K562 (cell line): Measurements from ENCODE around the gene CCDC117. TPM values are rescaled to one million over a fixed set of nuclear protein-coding genes. Genes with fewer than 3 reads are reported as not detected.

Source experiments
- CREB1 ChIP-seq, 2 experiments: sonication (generic) in 1 of 2; formaldehyde crosslinking in 1 of 2; IDR thresholded peaks; 2 replicates each; pipeline versions ENCODE4 v1.6.1 to v1.8.0; 2012 to 2022; ENCODE audit warnings: inconsistent platforms in 1 of 2, mild to moderate bottlenecking in 1 of 2, missing genetic modification reagents in 1 of 2, moderate library complexity in 1 of 2
- CTCF ChIP-seq, 3 experiments: IDR thresholded peaks in 2 of 3; conservative IDR thresholded peaks in 1 of 3; 2 replicates each; pipeline ENCODE4 v1.5.1; 2011 to 2012; ENCODE audit warnings: low read length in 3 of 3, mild to moderate bottlenecking in 3 of 3, control low read depth in 2 of 3, improper control_type of control experiment in 1 of 3, inconsistent platforms in 1 of 3, low read depth in 1 of 3, mixed read lengths in 1 of 3, moderate library complexity in 1 of 3; ENCODE audit not compliant: insufficient read depth in 2 of 3
- ETV1 ChIP-seq: fragments of 450-650 bp; conservative IDR thresholded peaks from 2 replicates; pipeline ENCODE4 v1.6.1; 2016; ENCODE audit warnings: missing genetic modification characterization, control low read depth, low read depth, missing compliant biosample characterization
- GMEB1 ChIP-seq: fragments of 250-450 bp; sonication (Bioruptor Pico); IDR thresholded peaks from 2 replicates; pipeline ENCODE4 v1.4.0; 2020; ENCODE audit warnings: mild to moderate bottlenecking
- MLLT1 ChIP-seq, 2 experiments: fragments of 450-650 bp; IDR thresholded peaks; 2 replicates each; pipeline ENCODE4 v1.6.1; 2016
- MYBL2 ChIP-seq, 2 experiments: fragments of 450-650 bp in 1 of 2; sonication (generic) in 1 of 2; formaldehyde crosslinking in 1 of 2; IDR thresholded peaks; 2 replicates each; pipeline versions ENCODE4 v1.6.1 to v1.8.1; 2017 to 2022; ENCODE audit warnings: borderline replicate concordance in 1 of 2, inconsistent platforms in 1 of 2, low read depth in 1 of 2, mild to moderate bottlenecking in 1 of 2, missing genetic modification reagents in 1 of 2, moderate library complexity in 1 of 2
- NFATC3 ChIP-seq: fragments of 450-650 bp; IDR thresholded peaks from 2 replicates; pipeline ENCODE4 v1.6.1; 2017; ENCODE audit warnings: mild to moderate bottlenecking
- PHF20 ChIP-seq: fragments of 450-650 bp; IDR thresholded peaks from 2 replicates; pipeline ENCODE4 v1.6.1; 2018; ENCODE audit not compliant: partially characterized antibody
- PHF21A ChIP-seq: fragments of 450-650 bp; IDR thresholded peaks from 2 replicates; pipeline ENCODE4 v1.6.1; 2017; ENCODE audit warnings: low read depth, borderline replicate concordance
- U2AF1 ChIP-seq: fragments of 200-400 bp; formaldehyde crosslinking; optimal IDR thresholded peaks from 2 replicates; pipeline ENCODE3; 2017; ENCODE audit warnings: mild to moderate bottlenecking, low read depth, low read length, moderate library complexity
- ZKSCAN8 ChIP-seq: fragments of 200-800 bp; sonication (Bioruptor generic); IDR thresholded peaks from 2 replicates; pipeline ENCODE4 v1.6.1; 2016; ENCODE audit warnings: missing genetic modification characterization, missing compliant biosample characterization
- polyA plus RNA-seq, 8 experiments: library from polyadenylated mRNA; depleted of rRNA in 4 of 8; stranded (reverse) in 5 of 8; unstranded in 3 of 8; fragments of >200 nt; fragmentation: Nextera tagmentation in 2 of 8; fragmentation: Illumina TruSeq in 1 of 8; extraction: Ambion mirVana in 2 of 8; extraction: Trizol in 1 of 8; gene quantifications; 2 replicates each; pipeline versions ENCODE4 v1.2.1 to v1.2.3, GENCODE V29; 2011 to 2014; ENCODE audit warnings: inconsistent platforms in 1 of 8, missing spikeins in 1 of 8
- total RNA-seq, 7 experiments: library from RNA; depleted of rRNA in 6 of 7; stranded (reverse); fragments of >200 nt in 6 of 7; fragmentation: Illumina TruSeq in 2 of 7; extraction: Trizol in 2 of 7; gene quantifications; 2 replicates each; pipeline versions ENCODE4 v1.2.1 to v1.2.3, GENCODE V29; 2011 to 2021; ENCODE audit warnings: low replicate concordance in 1 of 7

Gene CCDC117
- total and polyA plus RNA-seq, 9 of the 15 experiments (the other 6 are each of a cell fraction or from before 2014, with no cell fraction given), result 5.7 to 23.3 (median 15.8) TPM

GRCh38 chr22:28741785-28742561 lies 30.5 kb upstream of the CCDC117 start, which contains the start of the genes CHEK2 and HSCB (continued):
- peak; percentile 97 for TF ChIP-seq MYBL2 (IDR thresholded peaks at IDR 0.05; ENCODE audit: low read depth)
- TF ChIP-seq MYBL2 (CRISPR knock-in tag; IDR thresholded peaks at IDR 0.05; ENCODE audit: borderline replicate concordance), result no peak; the same call in 1 of the 2 replicates
- TF ChIP-seq ZKSCAN8 (CRISPR knock-in tag), result no peak
- no peak for TF ChIP-seq NFATC3
- peak; percentile 96; the same call in 1 of the 2 replicates for TF ChIP-seq PHF21A
- no peak for TF ChIP-seq U2AF1
- TF ChIP-seq PHF20, result no peak
- peak in 2 of 3 experiments; percentile 32 to 38; a peak in 3 of 6 replicates for TF ChIP-seq CTCF (IDR thresholded peaks at IDR 0.05 in 2 of 3, conservative IDR thresholded peaks at IDR 0.05 in 1 of 3; ENCODE audit: insufficient read depth in 2 of 3, low read depth in 1 of 3, low read length in 3 of 3)
- TF ChIP-seq MLLT1 (IDR thresholded peaks at IDR 0.05), result 0 out of 4 replicates have a peak, but pooled peaks have one; percentile 16 to 72
- peak; percentile 67 for TF ChIP-seq CREB1 (IDR thresholded peaks at IDR 0.05)
- peak; percentile 87 for TF ChIP-seq CREB1 (CRISPR knock-in tag; IDR thresholded peaks at IDR 0.05)
- peak; percentile 51; the same call in 1 of the 2 replicates for TF ChIP-seq GMEB1
- 0 out of 2 replicates have a peak, but pooled peaks have one; percentile 24 for TF ChIP-seq ETV1 (tag)
